WTC11 (cell line): ENCODE data around the gene SREBF2.

Source experiments
- CTCF ChIP-seq: fragments of 200-600 bp; IDR thresholded peaks from 2 replicates; pipeline ENCODE4 v1.8.0; 2022; ENCODE audit warnings: antibody characterized with exemption
- HMGA2 ChIP-seq: fragments of 250-450 bp; sonication (Bioruptor Pico); IDR thresholded peaks from 2 replicates; pipeline ENCODE4 v1.4.0; 2021; ENCODE audit warnings: mild to moderate bottlenecking, moderate library complexity
- IRF1 ChIP-seq: sonication (generic); formaldehyde crosslinking; IDR thresholded peaks from 2 replicates; pipeline ENCODE4 v1.8.0; 2023; ENCODE audit warnings: missing genetic modification reagents
- JUN ChIP-seq: sonication (generic); formaldehyde crosslinking; IDR thresholded peaks from 2 replicates; pipeline ENCODE4 v1.8.0; 2023; ENCODE audit warnings: mild to moderate bottlenecking, missing genetic modification reagents
- NFATC4 ChIP-seq: fragments of 250-450 bp; sonication (Bioruptor Pico); IDR thresholded peaks from 2 replicates; pipeline ENCODE4 v1.9.0; 2021; ENCODE audit warnings: mild to moderate bottlenecking
- SP1 ChIP-seq: sonication (generic); formaldehyde crosslinking; conservative IDR thresholded peaks from 2 replicates; pipeline ENCODE4 v1.8.1; 2022; ENCODE audit warnings: missing genetic modification reagents
- TEAD4 ChIP-seq: sonication (generic); formaldehyde crosslinking; IDR thresholded peaks from 2 replicates; pipeline ENCODE4 v1.8.0; 2022; ENCODE audit warnings: mild to moderate bottlenecking, missing genetic modification reagents
- USF2 ChIP-seq: sonication (generic); formaldehyde crosslinking; IDR thresholded peaks from 2 replicates; pipeline ENCODE4 v1.8.1; 2023; ENCODE audit warnings: mild to moderate bottlenecking, missing genetic modification reagents, moderate library complexity
- ZNF263 ChIP-seq: sonication (generic); formaldehyde crosslinking; IDR thresholded peaks from 2 replicates; pipeline ENCODE4 v1.8.1; 2022; ENCODE audit warnings: low read depth, mild to moderate bottlenecking, moderate library complexity, missing genetic modification reagents
- ZNF317 ChIP-seq: sonication (generic); formaldehyde crosslinking; IDR thresholded peaks from 2 replicates; pipeline ENCODE4 v1.8.1; 2023; ENCODE audit warnings: low read depth, mild to moderate bottlenecking, moderate library complexity, missing genetic modification reagents, borderline replicate concordance
- ZNF416 ChIP-seq: fragments of 250-450 bp; sonication (Bioruptor Pico); IDR thresholded peaks from 2 replicates; pipeline ENCODE4 v1.9.0; 2021; ENCODE audit warnings: mild to moderate bottlenecking, inconsistent platforms
- ZNF512 ChIP-seq: sonication (generic); formaldehyde crosslinking; IDR thresholded peaks from 2 replicates; pipeline ENCODE4 v1.8.1; 2022; ENCODE audit warnings: missing genetic modification reagents, borderline replicate concordance

GRCh38 chr22:41919357-41920224 lies 86.7 kb downstream of the SREBF2 start:
- TF ChIP-seq TEAD4 (CRISPR knock-in tag), result no peak
- no peak for TF ChIP-seq IRF1 (CRISPR knock-in tag)
- no peak for TF ChIP-seq CTCF
- no peak for TF ChIP-seq ZNF512 (CRISPR knock-in tag)
- TF ChIP-seq ZNF416 (CRISPR knock-in tag), result no peak
- TF ChIP-seq NFATC4 (CRISPR knock-in tag), result no peak
- TF ChIP-seq SP1 (CRISPR knock-in tag), result peak; percentile 72
- no peak for TF ChIP-seq USF2 (CRISPR knock-in tag)
- TF ChIP-seq ZNF263, result no peak
- no peak for TF ChIP-seq HMGA2 (CRISPR knock-in tag)
- TF ChIP-seq ZNF317, result no peak
- TF ChIP-seq JUN, result no peak
